Measurements from ENCODE around the gene VWA8. TPM values are rescaled to one million over a fixed set of nuclear protein-coding genes. Genes with fewer than 3 reads are reported as not detected.

The VWA8 gene
- total and polyA plus RNA-seq, 2 donors = 8.8 to 45.9 TPM

GRCh38 chr13:41568972-41569351 is 391.9 kb downstream of the VWA8 start:
- Histone ChIP-seq H3K27ac (ENCODE audit: low read depth) (no peak overlapping the region), H3K36me3 (ENCODE audit: insufficient read depth) (peaks cover 3% of the 10 kb centered on the region), H3K4me1 (ENCODE audit: insufficient read depth) (no peaks in the 10 kb centered on the region), H3K4me3 (ENCODE audit: low read depth, low read length) (no peak overlapping the region)
- 38% methylated on average over 3 of the region's 3 CpGs for WGBS
- DNase-seq (ENCODE audit: extremely low spot score) = no peak

GRCh38 chr13:41568143-41568971 is 392.6 kb downstream of the VWA8 start:
- no peaks in the 10 kb centered on the region for H3K36me3 ChIP-seq (ENCODE audit: insufficient read depth)
- H3K4me3 ChIP-seq (ENCODE audit: low read depth, low read length) = no peak overlapping the region
- no peak overlapping the region for H3K27ac ChIP-seq (ENCODE audit: low read depth)
- DNase-seq (ENCODE audit: extremely low spot score) = no peak
- no peaks in the 10 kb centered on the region for H3K4me1 ChIP-seq (ENCODE audit: insufficient read depth)
- WGBS = 90% methylated on average over 9 of the region's 9 CpGs

- no peaks in the 10 kb centered on the region for H3K36me3 ChIP-seq (ENCODE audit: insufficient read depth)
- 76% methylated on average over 2 of the region's 2 CpGs for WGBS
- H3K4me3 ChIP-seq (ENCODE audit: low read depth, low read length) = no peak overlapping the region
- no peak for DNase-seq (ENCODE audit: extremely low spot score)
- H3K27ac ChIP-seq (ENCODE audit: low read depth) = no peak overlapping the region
- H3K4me1 ChIP-seq (ENCODE audit: insufficient read depth) = no peaks in the 10 kb centered on the region
These were observed 393.5 kb downstream of the VWA8 start for GRCh38 chr13:41567363-41567762.

- peaks cover under 1% of the 10 kb centered on the region for H3K4me1 ChIP-seq (ENCODE audit: insufficient read depth)
- 91% methylated on average over 6 of the region's 6 CpGs for WGBS
These were observed 395.1 kb downstream of the VWA8 start for GRCh38 chr13:41565846-41566245.

GRCh38 chr13:41565216-41565615 is 395.7 kb downstream of the VWA8 start:
- H3K36me3 ChIP-seq (ENCODE audit: insufficient read depth) = no peaks in the 10 kb centered on the region
- no peak overlapping the region for H3K27ac ChIP-seq (ENCODE audit: low read depth)
- no peak overlapping the region for H3K4me3 ChIP-seq (ENCODE audit: low read depth, low read length)
- H3K4me1 ChIP-seq (ENCODE audit: insufficient read depth) = peaks cover 1% of the 10 kb centered on the region
- no peak for DNase-seq (ENCODE audit: extremely low spot score)
- whole genome bisulfite sequencing = 61% methylated on average over 3 of the region's 3 CpGs

More at GRCh38 chr13:41565846-41566245, 395.1 kb downstream of the VWA8 start:
- Histone ChIP-seq H3K36me3 (ENCODE audit: insufficient read depth) (no peaks in the 10 kb centered on the region), H3K27ac (ENCODE audit: low read depth) (no peak overlapping the region), H3K4me3 (ENCODE audit: low read depth, low read length) (no peak overlapping the region)
- no peak for DNase-seq (ENCODE audit: extremely low spot score)

- no peak for DNase-seq (ENCODE audit: extremely low spot score)
- no peaks in the 10 kb centered on the region for H3K36me3 ChIP-seq (ENCODE audit: insufficient read depth)
These were observed 396.9 kb downstream of the VWA8 start for GRCh38 chr13:41563984-41564365.

GRCh38 chr13:41563341-41563983 is 397.4 kb downstream of the VWA8 start:
- peaks cover 1% of the 10 kb centered on the region for H3K4me1 ChIP-seq (ENCODE audit: insufficient read depth)
- 73% methylated on average over 7 of the region's 7 CpGs for WGBS
- no peaks in the 10 kb centered on the region for H3K36me3 ChIP-seq (ENCODE audit: insufficient read depth)
- DNase-seq (ENCODE audit: extremely low spot score) = no peak
- H3K27ac ChIP-seq (ENCODE audit: low read depth) = no peak overlapping the region
- no peak overlapping the region for H3K4me3 ChIP-seq (ENCODE audit: low read depth, low read length)

More at GRCh38 chr13:41563984-41564365, 396.9 kb downstream of the VWA8 start:
- no peak overlapping the region for H3K27ac ChIP-seq (ENCODE audit: low read depth)
- no peak overlapping the region for H3K4me3 ChIP-seq (ENCODE audit: low read depth, low read length)
- WGBS = 29% methylated on average over 2 of the region's 2 CpGs
- H3K4me1 ChIP-seq (ENCODE audit: insufficient read depth) = peaks cover 1% of the 10 kb centered on the region

GRCh38 chr13:41562541-41563178 is 398.2 kb downstream of the VWA8 start:
- Histone ChIP-seq H3K27ac (ENCODE audit: low read depth) (no peak overlapping the region), H3K36me3 (ENCODE audit: insufficient read depth) (no peaks in the 10 kb centered on the region), H3K4me1 (ENCODE audit: insufficient read depth) (peaks cover 1% of the 10 kb centered on the region), H3K4me3 (ENCODE audit: low read depth, low read length) (no peak overlapping the region)
- DNase-seq (ENCODE audit: extremely low spot score) = no peak
- 66% methylated on average over 6 of the region's 6 CpGs for WGBS

GRCh38 chr13:41562083-41562482 is 398.8 kb downstream of the VWA8 start:
- DNase-seq (ENCODE audit: extremely low spot score) = peak; percentile 29
- Histone ChIP-seq H3K36me3 (ENCODE audit: insufficient read depth) (no peaks in the 10 kb centered on the region), H3K4me1 (ENCODE audit: insufficient read depth) (peaks cover 1% of the 10 kb centered on the region), H3K4me3 (ENCODE audit: low read depth, low read length) (no peak overlapping the region), H3K27ac (ENCODE audit: low read depth) (no peak overlapping the region)
- WGBS = 23% methylated on average over 7 of the region's 7 CpGs

GRCh38 chr13:41561170-41561569 is 399.7 kb downstream of the VWA8 start:
- no peak for DNase-seq (ENCODE audit: extremely low spot score)
- H3K4me3 ChIP-seq (ENCODE audit: low read depth, low read length) = no peak overlapping the region
- H3K27ac ChIP-seq (ENCODE audit: low read depth) = no peak overlapping the region
- WGBS = 77% methylated on average over 4 of the region's 4 CpGs
- H3K4me1 ChIP-seq (ENCODE audit: insufficient read depth) = peaks cover 1% of the 10 kb centered on the region
- H3K36me3 ChIP-seq (ENCODE audit: insufficient read depth) = no peaks in the 10 kb centered on the region

- H3K4me3 ChIP-seq (ENCODE audit: low read depth, low read length) = no peak overlapping the region
- no peaks in the 10 kb centered on the region for H3K36me3 ChIP-seq (ENCODE audit: insufficient read depth)
- H3K27ac ChIP-seq (ENCODE audit: low read depth) = no peak overlapping the region
- WGBS = 80% methylated on average over 3 of the region's 3 CpGs
- DNase-seq (ENCODE audit: extremely low spot score) = no peak
- peaks cover 1% of the 10 kb centered on the region for H3K4me1 ChIP-seq (ENCODE audit: insufficient read depth)
These were observed 401.9 kb downstream of the VWA8 start for GRCh38 chr13:41558781-41559560.

GRCh38 chr13:41557719-41558118 is 403.2 kb downstream of the VWA8 start:
- 93% methylated on average over 2 of the region's 2 CpGs for WGBS

GRCh38 chr13:41554626-41555386 is 406.1 kb downstream of the VWA8 start:
- Histone ChIP-seq H3K36me3 (ENCODE audit: insufficient read depth) (no peaks in the 10 kb centered on the region), H3K4me3 (ENCODE audit: low read depth, low read length) (no peak overlapping the region), H3K4me1 (ENCODE audit: insufficient read depth) (no peaks in the 10 kb centered on the region), H3K27ac (ENCODE audit: low read depth) (no peak overlapping the region)
- 90% methylated on average over 10 of the region's 10 CpGs for WGBS
- DNase-seq (ENCODE audit: extremely low spot score) = no peak

More at GRCh38 chr13:41557719-41558118, 403.2 kb downstream of the VWA8 start:
- no peak overlapping the region for H3K27ac ChIP-seq (ENCODE audit: low read depth)
- DNase-seq (ENCODE audit: extremely low spot score) = no peak
- H3K4me3 ChIP-seq (ENCODE audit: low read depth, low read length) = no peak overlapping the region
- H3K4me1 ChIP-seq (ENCODE audit: insufficient read depth) = peaks cover 1% of the 10 kb centered on the region
- no peaks in the 10 kb centered on the region for H3K36me3 ChIP-seq (ENCODE audit: insufficient read depth)
